Left ventricle myocardium superior (tissue), 1 donor: ENCODE results near the gene ZNF723. TPM values are rescaled to one million over a fixed set of nuclear protein-coding genes. Genes with fewer than 3 reads are reported as not detected.
"Not testable (repeated sequence)": the region's sequence is repeated elsewhere in the genome, so short reads cannot be mapped to it uniquely, and the experiment has no call there.

Source experiments
- ATAC-seq: fragments of 200-7000 bp; cut with Tn5 transposase; one replicate; pipeline ENCODE4 v1.9.1; 2020; ENCODE audit warnings: mild to moderate bottlenecking, moderate library complexity
- DNase-seq: peaks from one replicate; pipeline ENCODE4 v3.0.0-alpha.2; 2020
- intact Hi-C: fragments of 100-400 bp; cut with micrococcal nuclease; formaldehyde crosslinking; loops from one replicate; pipeline ENCODE4 v1.11.0; 2022
- long read RNA-seq: library from polyadenylated mRNA; unstranded; transcript quantifications from one replicate; pipeline ENCODE4 v2.0.0, GENCODE V29; 2021
- total RNA-seq: library from RNA; stranded (reverse); fragmentation: NEBNext Ultra II Directional; extraction: Animal tissue kit (Norgen Biotek cat#: 25700); gene quantifications from one replicate; pipeline ENCODE4 v1.2.1, GENCODE V29; 2021
- donor health status: DM: no; HTN: yes; CAD: no; lungs with severe emphysema.

ZNF723 gene
- not detected for total RNA-seq
- long read RNA-seq, result 0 reads

DNA sequence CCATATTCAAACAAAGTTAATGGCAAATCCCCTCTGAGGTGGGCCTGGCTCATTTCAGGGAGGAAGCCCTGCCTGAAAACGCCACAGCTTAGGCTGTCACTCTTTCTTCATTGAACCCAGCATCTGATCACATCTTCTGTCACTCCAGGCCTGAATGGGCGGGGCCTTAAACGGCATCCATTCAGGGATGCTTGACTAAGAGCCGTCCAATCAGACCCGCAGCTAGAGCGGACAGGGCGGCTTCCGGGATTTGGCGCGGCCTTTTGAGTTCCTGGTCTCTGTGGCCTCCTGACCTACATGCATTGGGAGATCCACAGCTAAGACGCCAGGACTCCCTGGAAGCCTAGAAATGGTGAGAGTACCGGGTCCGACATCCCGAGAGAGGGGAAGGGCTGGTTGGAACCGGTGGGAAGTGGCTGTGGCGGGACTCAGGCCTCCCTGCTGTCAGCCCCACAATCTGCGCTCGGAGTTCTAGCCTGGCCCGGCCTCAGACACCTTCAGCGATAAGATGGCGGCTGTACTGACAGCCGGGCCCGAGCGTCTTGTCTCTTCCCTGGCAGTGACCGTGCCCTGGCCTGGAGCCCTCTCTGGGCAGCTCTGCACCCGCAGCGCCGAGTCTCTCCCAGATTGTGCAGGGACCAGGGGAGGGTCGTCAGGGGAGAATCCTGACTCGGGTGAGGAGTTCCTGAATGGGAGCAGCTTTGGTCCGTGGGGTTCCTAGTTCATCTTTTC is at the start of gene ZNF723:
ZNF723 (plus strand) TSS at position 261 of the 732 bp plus-strand sequence; CDS start at position 350, 89 bp downstream.
- DNase-seq (peak; percentile 30), ATAC-seq (no peak)
- intact Hi-C loops, result no loop called here

DNA sequence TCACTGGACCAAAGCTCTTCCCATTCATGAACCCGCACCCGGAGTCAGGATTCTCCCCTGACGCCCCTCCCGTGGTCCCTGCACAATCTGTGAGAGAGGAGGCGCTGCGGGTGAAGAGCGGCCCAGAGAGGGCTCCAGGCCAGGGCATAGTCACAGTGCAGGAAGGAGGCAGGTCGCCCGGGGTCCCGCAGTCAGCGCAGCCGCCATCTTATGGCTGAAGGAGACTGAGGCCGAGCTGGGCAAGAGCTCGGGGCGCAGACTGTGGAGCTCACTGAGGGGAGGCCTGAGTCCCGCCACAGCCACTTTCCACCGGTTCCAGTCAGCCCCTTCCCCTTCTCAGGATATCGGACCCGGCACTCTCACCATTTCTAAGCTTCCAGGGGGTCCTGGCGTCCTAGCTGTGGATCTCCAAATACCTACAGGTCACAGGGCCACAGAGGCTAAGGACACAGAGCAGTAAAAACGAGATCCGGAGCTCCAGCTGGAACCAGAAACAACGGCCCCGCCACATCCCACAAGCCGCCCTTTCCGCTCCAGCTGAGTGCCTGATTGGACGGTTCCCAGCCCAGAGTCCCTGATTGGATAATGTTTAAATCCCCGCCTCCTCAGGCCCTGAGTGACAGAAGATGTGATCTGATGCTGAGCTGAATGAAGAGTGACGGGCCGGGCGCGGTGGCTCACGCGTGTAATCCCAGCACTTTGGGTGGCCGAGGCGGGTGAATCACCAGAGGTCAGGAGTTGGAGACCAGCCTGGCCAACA is 48.3 kb upstream of the ZNF723 start, which contains the start of gene ZNF99:
ZNF99 (minus strand) TSS at position 501 of the 760 bp plus-strand sequence; CDS start at position 366, 135 bp downstream.
- ATAC-seq (peak; percentile 99), DNase-seq (peak; percentile 73)

DNA sequence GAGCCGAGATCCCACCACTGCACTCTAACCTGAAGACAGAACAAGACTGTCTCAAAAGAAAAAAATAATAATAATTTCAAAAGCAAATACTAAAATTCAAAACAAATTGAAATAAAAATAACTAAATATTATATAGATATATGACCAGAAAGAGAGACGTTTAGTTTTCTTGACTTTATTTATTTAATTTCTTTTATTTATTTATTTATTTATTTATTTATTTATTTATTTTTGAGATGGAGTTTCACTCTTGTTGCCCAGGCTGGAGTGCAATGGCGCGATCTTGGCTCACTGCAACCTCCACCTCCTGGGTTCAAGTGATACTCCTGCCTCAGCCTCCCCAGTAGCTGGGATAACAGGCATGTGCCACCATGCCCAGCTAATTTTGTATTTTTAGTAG is 39.2 kb upstream of the ZNF723 start:
- ATAC-seq, intact Hi-C loops, DNase-seq: not testable (repeated sequence)

More for the DNA sequence above, 48.3 kb upstream of the ZNF723 start, which contains the start of gene ZNF99:
- intact Hi-C loops, result no loop called here

DNA sequence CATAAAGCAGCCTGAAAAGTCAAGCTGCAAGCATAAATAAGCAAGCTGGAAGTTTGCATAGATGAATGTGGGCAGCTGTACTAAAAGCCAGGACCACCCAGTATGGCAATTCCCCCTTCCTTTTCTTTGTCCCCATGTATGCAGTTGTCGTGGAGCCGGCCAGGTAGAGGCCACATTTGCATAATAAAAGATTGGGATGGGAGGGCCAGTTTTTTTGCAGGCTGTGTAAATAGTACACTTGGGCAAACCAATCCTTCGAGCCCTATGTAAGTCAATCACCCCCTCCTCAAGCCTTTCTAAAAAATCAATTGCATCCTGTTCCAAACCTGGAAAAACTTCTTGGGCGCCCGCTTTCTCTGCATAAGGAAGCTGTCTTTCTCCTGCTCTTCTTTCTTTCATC is 35.1 kb upstream of the ZNF723 start:
- intact Hi-C loops, result no loop called here
- ATAC-seq (no peak), DNase-seq (no peak)

DNA sequence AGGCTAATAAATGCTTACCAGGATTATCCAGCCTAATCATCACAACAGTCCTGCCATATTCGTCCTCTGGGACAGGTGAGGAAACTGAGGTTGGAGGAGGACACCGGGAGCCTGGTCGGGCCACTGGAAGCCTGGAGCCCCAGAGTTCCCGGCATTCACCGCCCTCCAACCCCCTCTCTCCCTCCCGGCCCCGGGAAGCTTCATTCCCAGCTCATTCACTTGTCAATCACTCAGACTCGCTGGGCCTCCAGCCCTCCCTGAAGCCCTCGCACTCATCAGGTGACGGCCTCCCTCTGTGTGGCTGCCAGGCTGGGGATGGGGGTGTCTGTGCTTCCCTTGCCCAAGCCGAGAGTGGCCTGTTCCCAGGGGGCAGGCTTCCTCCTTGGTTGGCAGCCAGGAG is 25.7 kb upstream of the ZNF723 start:
- intact Hi-C loops, result no loop called here
- no peak for DNase-seq
- ATAC-seq, result no peak

DNA sequence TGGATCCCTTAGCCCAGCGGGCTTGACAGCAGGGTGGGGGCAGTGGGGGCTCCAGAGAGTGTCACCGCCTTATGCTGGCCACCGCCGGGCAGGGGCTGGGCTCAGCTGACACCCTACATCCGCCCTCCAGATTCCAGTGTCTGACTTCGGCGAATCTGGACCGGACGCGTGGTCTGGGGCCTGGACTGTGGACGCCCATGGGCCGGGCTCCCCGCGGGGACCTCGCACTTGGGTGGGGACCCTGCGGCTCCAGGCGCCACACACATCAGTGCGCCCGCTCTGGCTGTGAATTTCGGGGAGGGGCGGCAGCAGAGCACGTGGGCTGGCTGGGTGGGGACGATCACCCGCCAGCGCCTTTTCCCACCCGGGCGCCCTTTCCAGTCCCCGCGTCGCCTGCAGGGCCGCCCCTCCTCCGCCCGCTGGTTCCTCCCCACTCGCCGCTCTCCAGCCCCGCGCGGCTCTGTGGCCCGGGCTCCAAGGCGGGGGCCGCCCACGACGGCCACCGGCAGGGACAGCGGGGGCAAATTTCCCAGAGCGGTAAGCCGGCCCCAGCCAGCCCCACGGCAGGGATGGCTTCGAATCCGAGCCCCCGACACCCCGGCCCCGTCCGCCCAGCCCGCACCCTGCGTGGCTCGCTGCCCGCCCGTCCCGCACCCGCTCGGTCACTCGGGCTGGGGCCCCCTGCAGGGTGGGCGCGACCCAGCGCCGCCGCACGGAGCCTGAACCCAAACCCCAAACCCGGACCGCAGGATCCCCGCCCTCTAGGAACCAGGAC is 24.8 kb upstream of the ZNF723 start:
- ATAC-seq, result no peak
- DNase-seq, result no peak
- intact Hi-C loops, result no loop called here

DNA sequence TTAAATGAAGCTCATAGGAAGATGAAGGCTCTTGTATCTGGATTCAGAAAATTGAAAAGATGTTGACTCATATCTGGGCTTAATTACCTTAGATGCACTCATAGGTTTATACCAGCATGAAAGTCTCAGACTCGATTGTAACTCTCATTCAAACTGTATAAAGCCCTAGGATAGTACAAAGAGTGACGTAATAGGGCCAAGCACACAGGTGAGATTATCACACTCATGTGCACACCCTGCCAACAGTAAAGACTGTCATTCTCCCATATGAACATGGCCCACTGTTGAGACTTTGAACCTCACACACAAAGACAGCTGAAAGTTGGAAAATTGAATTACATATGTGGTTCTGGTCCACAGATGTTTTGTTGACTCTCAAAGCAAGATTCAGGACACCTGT is 18.0 kb upstream of the ZNF723 start:
- no peak for ATAC-seq
- DNase-seq, result no peak
- intact Hi-C loops, result no loop called here

DNA sequence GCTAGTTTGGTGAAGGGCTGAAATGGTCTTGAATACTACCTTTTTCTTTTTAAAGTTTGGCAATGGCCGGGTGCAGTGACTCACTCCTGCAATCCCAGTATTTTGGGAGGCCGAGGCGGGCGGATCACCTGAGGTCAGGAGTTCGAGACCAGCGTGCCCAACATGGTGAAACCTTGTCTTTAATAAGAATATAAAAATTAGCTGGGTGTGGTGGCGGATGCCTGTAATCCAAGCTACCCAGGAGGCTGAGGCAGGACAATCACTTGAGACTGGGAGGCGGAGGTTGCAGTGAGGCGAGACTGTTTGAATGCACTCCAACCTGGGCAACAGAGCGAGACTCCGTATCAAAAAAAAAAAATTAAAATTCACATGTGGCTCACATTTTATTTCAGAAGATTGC is 880 bp upstream of the ZNF723 start:
- ATAC-seq, result no peak
- intact Hi-C loops, result no loop called here
- DNase-seq, result no peak

DNA sequence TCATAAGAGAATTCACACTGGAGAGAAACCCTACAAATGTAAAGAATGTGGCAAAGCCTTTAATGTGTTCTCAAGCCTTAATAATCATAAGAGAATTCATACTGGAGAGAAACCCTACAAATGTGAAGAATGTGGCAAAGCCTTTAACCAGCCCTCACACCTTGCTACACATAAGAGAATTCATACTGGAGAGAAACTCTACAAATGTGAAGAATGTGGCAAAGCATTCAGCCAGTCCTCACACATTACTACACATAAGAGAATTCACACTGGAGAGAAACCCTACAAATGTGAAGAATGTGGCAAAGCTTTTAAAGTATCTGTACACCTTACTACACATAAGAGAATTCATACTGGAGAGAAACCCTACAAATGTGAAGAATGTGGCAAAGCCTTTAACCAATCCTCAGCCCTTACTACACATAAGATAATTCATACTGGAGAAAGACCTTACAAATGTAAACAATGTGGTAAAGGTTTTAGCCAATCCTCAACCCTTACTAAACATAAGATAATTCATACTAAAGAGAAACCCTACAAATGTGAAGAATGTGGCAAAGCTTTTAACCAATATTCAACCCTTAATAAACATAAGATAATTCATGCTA is 25.7 kb downstream of the ZNF723 start:
- intact Hi-C loops, ATAC-seq, DNase-seq: not testable (repeated sequence)

DNA sequence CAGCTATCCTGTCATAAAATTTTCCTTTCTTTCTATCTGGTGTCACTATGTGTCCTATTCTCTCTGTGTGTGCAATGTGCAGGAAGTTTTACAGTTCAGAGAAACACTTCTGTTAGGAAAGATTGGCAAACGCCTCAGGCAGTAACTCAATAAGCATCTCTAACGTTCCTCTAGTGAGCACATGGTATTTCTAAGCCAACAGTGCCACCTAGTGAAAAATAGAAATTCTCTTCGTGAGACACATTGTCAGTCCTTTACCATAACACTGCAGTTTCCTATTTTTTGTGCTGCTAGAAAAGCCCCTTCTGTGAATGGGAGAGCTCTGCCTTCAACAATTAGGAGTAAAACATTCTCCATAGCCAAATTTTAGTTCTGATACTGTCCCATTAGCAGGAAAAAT is 50.7 kb downstream of the ZNF723 start:
- intact Hi-C loops, result no loop called here
- ATAC-seq, result peak; percentile 56
- DNase-seq, result no peak

DNA sequence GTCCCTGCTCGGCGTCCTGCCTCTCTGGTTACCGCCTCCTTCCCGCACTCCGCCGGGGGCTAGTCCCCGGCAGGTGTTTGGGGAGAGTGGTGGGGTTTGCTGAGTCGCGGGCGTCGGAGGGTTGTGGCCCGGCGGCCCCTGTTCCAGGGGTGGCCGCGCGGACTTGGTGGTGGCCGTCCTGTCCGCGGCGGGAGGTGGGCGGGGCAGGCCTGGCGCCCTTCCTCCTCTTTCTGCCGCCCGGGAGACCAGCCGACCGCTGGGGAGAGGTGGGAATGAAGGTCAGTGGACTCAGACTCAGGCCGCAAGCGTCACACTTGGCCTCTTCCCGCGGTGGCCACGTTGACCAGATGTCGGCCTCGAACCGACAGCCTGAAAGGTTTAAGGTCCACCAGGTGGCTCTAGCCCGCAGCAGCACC is 61.8 kb downstream of the ZNF723 start:
- intact Hi-C loops, result no loop called here
- DNase-seq (no peak), ATAC-seq (no peak)

DNA sequence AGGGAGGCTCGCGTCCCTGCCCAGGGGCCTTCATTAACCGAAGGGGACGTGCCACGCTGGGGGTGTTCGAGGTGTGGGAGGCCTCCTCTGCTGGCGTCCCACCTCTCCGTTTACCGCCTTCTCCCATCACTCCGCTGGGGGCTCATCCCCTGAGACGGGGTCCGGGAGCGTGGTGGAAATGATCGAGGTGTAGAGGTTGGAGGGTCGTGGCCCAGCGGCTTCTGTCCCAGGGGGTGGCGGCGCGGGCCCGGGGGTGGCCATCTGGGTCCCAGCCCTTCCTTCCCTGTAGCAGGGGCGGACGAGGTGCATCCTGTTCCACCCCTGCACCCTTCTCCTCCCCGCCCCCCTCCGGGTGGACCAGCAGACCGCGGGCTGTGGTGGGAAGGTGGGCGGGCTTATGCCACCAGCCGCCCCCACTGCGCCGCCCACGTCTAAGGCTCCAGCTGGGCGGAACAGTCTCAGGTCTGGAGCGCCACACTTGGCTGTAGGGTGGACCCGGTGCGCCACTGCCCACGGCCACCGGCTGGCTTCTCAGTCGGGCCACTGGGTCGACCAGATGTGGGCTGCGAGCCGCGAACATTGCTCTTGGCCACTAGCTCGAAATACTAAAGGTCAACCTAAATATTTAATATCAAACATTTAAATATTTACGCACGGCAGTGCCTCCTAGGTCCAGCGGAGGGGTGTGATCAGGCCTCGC is 69.5 kb downstream of the ZNF723 start:
- intact Hi-C loops, result no loop called here
- DNase-seq (no peak), ATAC-seq (no peak)

Other genes starting within 250 kb of the ZNF723 start
- 0.12 TPM for gene ZNF492, start 198.0 kb upstream of the ZNF723 start, total RNA-seq
- 0.02 TPM for gene ZNF99, start 48.1 kb upstream of the ZNF723 start, total RNA-seq
- gene ZNF728, start 170.9 kb downstream of the ZNF723 start, total RNA-seq, result 6.4 TPM